GM12873 (cell line): ENCODE results near the gene PEMT.

Experiments used
- CTCF ChIP-seq: IDR thresholded peaks from 2 replicates; pipeline ENCODE4 v1.5.1; 2012; ENCODE audit warnings: low read depth, mild to moderate bottlenecking, moderate library complexity, low read length, control low read depth; ENCODE audit not compliant: insufficient read depth; ENCODE audit errors: missing control alignments

PEMT gene

DNA sequence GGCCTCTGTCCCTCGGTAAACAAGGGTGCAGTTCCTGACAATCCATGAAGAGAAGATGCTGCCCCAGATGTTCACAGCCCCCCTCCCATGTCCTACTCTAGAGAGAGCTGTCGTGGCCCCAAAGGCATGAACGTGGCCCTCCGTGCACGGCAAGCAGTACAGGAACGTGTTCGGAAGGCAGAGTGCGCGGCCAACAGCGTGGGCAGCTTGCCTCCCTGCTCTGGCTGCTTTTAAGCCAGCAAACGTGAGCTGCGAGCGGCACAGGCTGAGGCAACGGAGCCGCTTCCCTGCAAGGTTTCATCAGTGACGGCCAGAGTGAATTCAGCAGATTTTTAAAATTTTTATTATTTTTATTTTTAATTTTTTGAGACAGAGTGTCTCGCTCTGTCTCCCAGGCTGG lies 37.2 kb downstream of the PEMT start:
- no peak for TF ChIP-seq CTCF

DNA sequence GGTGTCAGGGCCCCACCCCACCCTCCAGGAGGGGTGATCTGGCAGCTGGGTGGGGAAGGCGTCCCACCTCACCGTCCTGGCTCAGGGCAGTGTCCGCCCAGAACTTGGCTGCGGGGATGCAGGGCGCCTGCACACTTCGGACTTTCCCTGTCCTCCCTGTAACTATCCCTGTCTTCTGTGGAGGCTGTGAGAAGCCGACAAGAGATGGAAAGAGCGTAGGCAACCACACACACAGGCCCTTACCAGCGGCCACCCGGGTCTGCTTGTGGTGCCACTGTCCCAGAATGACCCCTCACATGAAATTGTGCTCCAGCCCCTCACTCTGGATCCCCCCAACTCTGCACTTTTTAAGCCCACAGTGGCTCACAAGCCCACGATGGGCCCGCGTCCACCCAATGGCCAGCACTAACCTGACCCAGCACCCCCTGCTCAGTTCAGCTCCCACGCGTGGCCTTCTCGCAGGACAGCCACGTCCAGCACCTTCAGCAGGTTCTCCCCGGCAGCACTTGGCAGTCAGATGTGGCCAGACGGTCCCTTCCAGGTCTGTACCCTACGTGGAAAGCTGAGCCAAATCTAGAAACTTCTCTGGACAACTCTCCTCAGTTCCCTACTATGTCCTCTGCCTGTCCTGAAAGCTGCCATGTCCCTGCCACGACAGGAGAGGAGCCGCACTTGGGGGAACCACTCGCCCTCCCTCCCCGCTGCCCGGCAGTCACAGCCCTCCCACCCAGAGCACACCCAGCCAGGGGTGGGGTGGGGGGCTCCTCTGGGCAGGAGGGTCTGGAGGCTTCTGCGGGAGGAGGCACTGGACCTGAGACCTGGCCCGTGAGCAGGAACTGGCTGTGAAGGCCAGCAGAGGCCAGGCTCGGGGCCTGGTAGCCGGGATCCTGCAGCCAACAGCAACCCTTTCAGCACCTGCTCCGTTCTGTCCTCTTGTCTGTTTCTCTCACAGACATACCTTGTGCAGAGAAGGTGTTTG lies 38.0 kb downstream of the PEMT start:
- no peak for TF ChIP-seq CTCF

DNA sequence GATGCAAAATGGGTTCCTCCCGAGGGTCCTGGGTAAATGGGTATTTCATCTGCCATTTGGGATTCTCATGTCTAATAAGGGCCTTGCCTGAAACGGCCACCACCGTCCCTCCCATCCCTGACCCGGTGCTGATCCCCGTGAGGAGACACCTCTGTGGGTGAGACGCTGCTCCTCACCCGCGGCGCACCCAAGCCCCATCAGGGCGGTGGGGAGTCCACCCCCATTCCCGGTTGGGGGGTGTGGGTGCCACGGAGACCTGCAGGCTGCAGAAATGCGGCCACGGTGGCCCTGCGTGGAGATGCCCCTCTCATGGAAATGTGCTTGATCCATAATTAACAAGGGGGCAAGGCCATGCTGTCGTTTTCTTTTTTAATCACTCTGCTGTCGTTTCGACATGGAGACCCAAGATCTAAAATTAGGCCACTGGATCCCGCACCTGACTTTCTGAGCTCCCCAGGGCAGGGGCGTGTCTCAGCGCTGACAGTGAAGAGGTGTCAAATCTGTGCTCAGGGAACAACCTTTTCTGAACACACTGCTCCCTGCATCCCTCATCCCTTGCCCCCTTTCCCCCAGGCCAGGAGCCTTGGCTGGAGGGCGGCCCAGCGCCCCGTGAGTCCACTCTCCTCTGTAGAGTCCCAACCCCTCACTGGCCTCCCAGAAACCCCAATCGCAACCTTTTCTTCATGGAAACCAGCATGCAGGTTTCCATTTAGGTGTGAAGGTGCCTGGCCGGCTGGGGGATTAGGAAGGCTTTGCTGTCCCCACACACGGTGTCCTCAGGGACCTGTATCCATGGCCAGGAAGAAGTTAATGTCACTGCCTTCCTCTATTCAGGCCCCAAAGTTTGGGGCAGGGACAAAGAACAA lies 38.9 kb downstream of the PEMT start:
- no peak for TF ChIP-seq CTCF

DNA sequence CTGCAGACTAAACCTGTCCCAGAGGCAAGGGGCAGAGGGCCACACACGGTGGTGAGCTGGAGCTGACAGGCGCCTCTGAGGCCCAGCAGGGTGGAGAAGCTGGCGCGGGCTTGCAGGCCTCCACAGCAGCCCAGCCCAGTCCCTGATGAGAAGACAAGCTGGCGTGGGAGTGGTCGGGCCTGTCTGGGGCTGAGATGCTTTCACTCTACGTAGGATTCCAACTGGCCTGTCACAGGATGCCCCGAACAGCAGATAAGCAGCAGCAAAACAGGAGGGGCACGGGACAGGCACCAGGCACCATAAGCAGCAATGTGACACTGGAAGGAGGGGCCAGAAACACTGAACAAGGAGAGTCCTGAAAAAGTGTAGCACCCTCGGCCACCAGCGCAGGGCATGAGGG lies 40.1 kb downstream of the PEMT start:
- TF ChIP-seq CTCF = no peak

- TF ChIP-seq CTCF = no peak
These were observed 41.7 kb downstream of the PEMT start for GRCh38 chr17:17549732-17550366.

DNA sequence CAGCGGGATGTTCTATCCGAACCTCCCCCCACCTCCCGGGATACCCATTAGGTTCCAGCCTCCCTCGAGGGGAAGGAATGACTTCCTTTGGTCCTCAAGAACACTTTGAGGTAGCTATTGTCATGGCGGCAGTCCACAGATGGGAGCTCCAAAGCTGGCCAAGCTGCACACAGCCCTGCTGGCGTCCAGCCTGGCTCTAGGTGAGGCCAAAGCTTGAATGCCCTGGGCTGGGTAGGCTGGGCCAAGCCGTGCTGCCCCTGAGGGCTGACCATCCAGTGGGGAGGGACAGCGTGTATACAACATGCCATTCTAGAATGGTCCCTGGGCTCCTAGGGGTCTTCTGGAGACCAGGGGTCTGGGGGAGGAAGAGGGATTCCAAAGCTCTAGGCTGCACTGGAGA lies 43.5 kb downstream of the PEMT start:
- TF ChIP-seq CTCF = no peak
